CD1c-positive myeloid dendritic cell (primary cell): Measurements from ENCODE around the gene STK39.

ENCODE experiments used
- DNase-seq: peaks from one replicate; pipeline ENCODE4 v3.0.0-alpha.2; 2016; ENCODE audit errors: extremely low spot score

The STK39 gene

DNA sequence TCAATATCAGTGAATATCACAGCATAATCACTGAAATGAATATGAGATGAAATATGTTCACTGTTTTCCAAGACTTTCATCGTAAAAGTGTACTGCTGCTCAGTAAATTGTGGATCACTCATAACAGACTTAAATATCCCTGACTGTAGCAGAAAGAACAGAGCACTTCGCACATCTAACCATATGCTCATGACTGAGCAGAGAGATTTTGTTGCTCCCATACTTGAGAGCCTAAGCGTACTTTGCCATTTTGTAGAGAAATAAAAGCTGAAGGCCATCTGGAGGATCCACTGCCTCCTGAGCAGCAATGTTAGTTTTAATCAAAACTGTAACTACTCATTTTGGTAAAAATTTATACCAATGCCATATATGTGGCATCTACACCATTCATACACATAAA lies 243.5 kb downstream of the STK39 start:
- DNase-seq = no peak

DNA sequence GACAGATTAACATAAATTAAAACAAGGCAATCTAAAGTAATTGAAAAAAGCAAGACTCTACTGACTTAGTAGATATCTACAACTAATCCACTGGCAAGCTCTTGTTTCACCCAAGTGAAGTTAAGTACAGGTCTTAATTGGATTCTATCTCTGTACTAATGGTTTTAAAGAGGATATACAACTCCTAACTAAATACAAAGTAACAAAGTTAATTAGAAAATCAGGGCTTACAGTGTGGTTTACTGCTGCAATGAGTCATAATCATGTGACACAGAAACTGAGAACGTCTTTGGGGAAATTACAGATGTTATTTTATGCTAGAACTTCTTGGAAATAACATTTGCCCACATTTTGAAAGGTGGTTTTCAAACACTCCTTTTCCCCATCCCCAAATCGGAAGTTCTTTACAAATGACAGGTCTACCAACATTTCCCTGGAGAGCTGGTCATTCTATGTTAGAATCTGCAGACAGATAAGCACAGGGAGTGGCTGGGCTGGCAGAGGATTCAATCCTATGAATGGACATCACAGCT lies 245.3 kb downstream of the STK39 start:
- peak; percentile 35 for DNase-seq

DNA sequence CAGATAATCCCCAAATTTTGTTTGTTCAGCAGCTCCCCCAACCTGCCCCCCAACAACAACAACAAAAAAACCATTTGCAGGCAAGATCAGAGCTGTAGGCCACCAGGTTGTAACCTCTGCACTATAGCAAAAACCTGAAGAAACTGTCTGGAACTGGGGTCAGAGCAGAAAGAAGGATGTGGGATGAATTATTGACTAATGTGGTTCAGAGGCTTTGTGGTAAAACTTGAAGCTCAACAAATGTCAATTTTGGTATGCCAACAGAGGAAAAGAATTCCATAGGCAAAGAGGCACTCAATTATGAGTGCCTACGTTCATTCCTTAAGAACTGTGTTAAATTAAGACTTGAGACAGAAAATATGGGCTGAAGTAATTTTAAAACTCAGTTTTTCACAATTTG lies 255.1 kb downstream of the STK39 start:
- DNase-seq = no peak

DNA sequence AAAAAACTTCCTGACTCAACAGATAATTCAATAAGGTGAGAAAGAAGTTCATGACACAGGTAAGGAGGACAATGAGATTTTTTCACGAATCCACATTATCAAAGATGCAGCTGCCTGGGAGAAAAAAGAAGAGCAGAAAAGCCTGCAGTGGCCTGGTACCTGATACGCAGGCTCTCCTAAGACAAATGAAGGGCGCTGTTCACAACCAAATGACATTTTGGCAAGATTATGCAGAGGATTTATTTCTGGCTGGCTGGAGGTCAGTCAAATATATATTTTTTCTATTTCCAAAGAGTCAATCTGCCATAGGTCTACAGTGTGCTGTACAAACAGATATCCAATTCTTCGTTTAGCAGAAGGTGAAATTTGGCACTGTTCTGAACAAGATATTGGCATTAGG lies 257.3 kb downstream of the STK39 start:
- no peak for DNase-seq

DNA sequence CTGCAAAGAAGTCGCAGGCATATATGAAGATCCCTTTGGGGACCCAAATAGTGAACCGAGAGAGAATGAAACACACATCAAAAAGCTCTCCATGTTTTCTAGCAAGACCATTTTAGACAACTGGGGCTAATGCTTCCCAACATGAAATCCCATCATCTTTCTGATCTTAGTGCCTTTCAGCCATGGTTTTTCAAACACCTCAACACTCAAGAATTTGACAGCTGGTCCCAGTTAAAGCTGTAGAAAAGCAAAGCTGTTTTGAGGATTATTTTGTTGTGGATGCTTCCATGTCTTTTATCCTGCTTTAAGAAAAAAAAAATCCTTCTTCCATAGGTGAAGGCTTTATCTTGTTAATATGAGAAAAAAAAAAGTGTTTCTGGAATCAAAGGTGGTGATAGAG lies 259.1 kb downstream of the STK39 start:
- DNase-seq = no peak

DNA sequence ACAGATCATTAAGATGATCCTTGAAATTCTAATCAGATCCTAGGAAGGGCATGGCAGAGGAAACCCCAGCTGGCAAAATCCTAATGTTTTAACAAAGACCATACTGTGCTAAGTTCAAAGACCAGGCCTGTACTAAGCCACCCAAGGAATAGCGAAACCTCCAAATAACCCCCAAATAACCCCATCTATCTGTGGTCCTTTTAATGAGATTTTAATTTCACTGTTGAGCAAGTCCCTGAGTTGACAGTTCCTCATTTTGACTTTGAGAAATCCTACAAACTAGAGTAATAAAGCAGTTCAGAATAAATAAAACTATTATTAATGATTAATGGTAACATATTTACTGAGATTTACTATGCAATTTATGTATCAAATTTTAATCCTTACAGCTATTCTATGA lies 259.8 kb downstream of the STK39 start:
- no peak for DNase-seq

DNA sequence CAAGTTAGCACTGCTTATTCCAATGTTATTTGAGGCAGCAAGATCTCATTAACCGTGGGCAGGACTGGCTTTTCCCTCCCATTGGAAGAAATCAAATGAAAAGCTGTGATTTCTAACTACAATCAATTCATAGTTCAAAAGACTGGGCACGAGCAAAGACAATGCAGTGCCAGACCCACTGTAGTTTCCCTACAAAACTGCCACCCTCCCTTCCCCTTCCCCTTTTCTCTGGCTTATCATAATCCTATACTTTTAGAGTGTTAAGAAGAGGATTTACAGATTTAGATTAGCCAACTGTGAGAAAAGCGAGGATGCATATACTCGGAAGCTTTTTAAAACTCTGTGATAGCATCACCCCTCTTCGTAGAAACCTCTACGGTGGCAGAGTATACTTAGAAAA lies 260.4 kb downstream of the STK39 start:
- DNase-seq = no peak

DNA sequence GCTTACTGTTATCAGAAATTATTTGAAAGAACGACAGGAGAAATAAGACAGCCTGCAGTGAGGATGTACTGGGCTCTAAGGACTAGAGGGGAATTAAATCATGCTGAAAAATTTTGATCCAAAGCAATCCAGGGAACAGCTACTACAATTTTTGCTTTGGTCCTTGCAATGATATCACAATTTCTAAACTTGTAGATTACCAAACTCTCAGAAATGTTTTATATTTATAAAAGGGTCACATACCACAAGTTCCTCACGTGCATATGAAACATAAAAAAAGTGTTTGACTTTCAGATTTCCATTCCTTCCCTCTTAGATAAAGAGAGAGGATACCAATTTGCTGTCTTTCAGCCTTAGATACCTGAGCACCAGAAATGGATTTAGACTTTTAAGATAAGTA lies 261.2 kb downstream of the STK39 start:
- DNase-seq = no peak

DNA sequence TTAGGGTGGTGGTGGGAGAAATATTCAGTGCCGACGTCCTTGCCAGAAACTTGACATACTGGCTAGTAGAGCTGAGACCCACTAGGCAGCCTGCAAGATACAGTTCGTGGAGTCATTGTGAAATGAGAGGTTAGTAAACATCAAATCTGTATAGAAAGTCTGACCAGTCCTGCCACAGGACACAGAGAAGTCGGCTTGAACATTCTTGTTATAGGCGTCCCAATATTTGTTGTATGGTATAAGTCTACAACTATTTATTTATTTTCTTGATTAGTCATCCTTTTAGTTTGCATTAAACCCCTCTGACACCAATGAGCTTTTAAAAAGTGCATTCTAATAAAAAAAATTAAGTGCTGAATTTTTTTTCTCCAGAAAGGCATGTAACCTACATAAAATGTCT lies 265.4 kb downstream of the STK39 start:
- DNase-seq = no peak

DNA sequence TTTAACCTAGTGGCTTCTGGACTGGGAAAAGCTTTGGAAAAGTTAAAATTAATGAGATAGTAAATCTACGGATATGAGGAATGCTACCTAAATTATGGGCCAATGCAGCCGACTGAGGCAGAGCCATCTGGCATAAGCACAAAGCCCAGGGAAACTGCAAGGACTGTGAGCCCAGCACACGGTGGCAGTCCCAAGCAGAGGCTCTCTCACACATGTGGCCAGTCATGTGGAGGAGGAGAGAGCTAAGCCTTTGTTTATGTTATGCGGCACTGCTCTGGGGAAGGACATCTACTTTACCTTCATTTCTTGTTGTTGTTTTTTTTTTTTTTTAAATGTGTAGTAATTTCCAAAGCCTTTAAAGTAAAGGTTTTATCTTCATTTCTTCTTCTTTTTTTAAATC lies 267.0 kb downstream of the STK39 start:
- no peak for DNase-seq

DNA sequence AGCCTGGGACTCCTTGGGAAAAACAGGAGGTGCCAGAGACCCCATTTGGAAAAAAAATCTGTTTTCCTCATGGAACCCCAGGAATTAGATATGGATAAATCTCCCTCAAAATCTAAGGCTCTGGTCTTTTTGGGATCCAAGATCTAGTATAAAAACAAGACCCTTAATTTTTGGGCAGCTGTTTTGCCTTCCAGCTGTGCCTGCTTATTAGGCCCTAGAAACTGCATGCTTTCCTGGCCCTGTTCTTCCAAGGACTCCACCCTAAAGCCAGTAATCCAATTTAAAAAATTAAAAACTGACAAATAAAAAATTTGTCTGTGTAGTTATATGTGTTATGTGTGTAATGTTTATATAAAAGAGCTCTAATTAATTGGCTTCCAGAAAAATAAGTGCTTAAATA lies 274.6 kb downstream of the STK39 start:
- DNase-seq = no peak

DNA sequence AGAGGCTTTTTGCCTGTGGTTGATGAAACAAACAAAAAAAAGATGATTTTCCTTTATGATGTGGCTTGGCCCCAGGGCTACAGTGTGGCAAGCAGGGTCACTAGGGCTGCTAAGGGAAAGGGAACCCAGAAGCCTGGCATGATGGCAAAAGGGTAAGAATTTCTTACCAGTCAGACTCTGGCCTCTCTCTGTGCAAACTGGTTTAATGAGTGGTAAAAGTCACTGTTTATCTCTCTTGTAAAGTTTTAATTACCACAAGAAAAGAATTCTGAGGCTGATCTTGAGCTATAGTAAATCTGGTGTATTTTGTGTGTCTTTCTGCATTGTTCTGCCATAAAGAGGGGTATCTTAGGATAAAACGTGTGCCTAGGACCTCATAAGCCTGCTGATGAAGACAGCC lies 275.4 kb downstream of the STK39 start:
- DNase-seq = no peak

DNA sequence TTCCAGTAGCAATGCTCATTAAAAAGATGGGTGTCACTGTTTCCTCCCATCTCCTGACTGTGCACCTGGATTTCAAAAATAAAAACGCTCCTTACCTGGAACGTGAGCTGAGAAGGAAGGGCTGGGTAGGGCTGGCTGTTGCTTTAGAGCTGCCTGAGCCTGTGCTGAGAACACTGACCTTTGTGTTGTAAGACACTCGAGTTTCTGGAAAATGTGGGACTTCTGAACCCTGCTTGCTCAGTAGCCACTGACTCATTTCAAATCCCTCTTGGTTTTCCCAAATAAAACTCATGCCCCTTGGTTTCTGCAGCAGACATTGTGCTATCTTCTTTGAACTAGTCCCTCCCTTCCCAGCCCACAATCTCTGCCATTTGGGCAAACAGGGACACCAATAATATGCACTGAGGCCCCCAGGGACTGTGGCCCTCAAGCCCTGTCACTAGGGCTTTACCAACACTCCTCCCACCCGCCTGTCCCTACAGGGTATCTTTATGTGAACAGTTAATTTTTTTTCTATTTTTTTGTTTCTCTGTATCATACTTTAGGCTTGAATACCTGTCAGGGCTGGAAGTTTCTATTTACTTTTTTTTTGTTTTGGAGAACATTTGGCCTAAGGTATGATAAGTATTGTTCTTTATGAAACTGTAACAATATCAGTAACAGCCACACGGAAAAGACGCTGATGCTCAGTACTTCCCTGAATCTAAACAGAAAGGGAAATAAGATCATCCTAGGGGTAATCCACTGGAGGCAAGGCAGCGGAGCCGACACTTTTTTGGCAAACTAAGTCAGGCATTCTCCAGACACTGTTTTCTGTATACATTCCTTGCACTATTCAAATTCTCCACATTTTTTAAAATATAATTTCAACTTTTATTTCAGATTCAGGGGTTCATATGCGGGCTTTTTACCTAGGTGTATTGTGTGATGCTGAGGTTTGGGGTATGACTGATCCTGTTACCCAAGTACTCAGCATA lies 280.2 kb downstream of the STK39 start:
- no peak for DNase-seq

DNA sequence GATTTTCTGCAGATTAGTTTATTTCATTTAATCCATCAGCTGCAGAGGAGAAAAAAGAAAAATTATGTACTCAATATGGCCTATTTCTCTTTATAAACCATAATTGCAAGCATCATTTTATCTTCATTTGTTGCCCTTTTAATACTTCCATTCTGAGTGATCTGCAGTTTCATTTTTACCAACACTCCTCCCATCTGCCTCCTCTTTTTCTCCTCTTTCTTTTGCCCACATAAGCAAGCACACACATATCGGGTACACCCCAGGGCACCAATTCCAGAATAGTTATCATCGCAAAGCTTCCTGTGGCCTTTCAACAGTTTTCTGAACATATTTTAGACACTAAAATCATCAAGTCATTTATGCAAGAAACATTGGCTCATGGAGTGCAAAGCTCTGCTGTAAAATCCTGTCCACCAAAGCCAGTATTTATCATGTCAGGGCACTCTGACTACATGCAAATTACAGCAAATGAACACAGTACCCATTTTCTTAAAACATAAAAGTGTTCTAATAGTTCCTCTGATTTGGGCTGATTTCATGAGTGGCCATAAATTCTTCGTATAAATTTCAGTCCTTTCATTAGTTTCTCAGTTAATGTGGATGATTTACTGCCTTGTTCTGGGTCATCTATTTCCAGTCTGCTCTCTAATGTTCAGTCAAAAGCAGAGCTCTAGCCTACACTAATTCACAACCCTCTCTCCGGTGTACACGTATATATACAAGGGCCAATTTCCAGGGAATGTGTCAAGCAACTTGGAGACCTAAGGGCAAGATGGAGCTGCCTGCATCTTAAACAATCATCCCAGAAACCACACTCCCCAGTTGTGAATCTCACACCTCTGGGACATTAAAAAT lies 281.3 kb downstream of the STK39 start:
- DNase-seq = no peak

DNA sequence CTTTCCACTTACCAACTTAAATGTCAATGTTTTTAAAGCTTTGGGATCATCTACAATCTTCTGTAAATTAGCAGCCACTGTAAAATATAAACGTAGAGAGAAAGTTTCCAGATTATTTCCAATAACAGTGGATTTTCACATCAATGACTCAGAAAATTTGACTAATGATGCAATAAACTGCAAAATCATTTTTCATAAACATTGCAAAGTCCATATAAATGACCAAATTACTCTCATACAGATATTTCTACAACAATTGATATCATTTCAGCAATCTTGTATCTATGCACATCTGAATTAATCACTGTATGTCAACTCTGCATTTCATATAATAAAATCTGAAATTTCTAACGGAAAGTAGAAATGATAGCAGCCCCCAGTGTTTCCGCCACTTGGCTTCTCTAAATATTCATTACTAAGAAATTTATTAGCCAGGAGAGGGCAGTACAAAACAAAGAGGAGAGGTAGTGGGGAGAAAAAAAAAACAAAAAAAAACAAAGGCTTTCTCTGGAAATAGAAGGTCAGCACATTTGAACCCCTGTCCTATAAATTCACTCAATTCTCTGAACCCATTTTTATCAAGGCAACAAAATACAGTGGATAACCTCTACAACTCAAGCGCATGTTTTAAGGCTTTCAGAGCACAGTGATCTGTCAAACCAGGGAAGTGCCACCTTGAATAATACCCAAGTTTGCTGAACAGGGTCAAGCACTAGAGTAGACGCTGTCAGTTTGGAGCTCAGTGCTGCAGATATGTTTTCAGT lies 282.6 kb downstream of the STK39 start:
- no peak for DNase-seq

DNA sequence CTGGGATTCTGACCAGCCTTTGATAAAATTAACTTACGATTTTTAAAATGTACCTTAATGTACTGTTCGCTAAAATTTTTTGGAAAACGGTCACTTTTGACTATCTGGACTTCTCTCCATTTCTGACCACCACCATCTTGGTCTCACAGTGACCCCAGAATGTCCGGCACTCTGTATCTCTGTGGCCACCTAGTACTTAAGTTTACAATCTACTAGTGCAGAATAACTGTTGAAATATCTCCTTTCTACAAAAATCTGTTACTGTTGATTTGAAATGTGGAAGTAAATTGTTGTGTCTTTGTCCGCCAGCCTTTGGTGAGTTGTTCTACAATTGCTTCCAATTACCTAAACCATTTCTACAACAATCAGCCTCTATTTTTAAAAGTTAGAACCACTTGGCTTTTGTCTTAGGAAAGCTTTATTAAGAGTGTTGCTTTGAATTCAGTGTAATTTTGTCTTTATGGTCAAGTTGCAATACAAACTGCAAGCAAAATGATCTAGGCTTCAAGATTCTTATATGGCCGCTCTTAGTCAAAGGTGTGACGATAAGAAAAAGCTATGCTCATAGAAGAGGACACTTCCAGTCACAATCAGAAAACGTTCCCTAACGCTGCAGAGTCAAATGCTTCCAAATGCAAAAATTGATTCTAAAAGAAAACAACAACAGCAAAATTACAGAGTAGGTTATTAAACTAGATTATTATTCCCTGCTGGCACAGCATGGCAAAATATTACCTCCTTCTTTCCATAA lies 283.3 kb downstream of the STK39 start:
- no peak for DNase-seq

DNA sequence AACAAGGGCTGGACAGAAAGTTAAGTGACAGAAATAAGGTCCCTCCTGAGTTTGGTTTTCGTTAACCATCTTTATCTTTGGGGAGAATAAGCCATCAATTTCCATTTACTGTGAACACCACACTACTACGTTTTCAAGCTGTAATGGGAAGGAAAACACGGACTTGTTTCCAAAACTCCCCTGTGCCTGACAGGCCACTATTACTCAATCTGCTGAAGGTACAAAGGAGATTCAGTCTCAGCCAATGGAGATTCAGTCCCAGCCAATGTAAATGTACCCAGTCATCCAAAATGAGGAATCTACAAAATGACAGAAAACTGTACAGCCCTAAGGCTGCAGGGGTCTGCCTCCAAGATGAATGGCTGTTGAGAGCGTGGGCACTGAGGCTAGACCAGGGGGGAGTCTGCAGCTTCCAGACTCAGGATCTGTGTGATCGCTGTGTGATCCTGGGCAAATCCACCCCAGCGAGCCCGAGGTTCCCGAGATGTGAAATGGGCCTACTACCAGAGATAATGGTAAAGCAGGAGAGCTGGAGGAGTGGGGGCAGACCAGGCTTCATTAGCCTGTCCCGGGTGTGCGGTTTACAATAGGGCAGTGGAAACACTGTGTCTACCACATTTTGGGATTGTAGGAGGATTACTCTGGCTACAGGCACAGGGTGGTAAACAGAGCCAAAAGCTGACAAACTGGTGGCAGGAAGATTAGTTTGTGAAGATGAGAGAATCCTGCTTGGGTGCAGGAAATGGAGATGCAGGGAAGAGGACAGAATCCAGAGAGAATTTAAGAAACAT lies 284.8 kb downstream of the STK39 start:
- no peak for DNase-seq

DNA sequence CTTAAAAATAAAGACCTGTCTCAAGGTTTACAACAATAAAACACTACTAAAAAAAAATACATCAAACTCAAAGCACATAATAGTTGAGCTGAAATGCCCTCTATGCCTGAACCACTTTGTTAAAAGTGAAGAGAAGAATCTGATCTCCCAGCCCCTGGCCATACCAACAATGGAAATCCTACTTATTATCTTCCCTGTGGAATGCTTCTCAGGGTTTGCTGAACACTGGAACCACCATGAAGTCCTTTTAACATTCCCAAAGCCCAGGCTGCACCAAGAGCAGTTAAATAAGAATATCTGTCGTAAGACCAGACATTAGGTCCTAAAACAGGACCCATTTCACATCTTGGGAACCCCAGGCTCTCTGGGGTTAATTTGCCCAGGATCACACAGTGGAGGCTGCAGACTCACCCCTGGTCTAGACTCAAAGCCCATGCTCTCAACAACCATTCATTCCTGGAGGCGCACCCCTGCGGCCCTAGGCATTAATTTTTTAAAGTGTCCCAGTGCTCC lies 285.8 kb downstream of the STK39 start:
- no peak for DNase-seq

DNA sequence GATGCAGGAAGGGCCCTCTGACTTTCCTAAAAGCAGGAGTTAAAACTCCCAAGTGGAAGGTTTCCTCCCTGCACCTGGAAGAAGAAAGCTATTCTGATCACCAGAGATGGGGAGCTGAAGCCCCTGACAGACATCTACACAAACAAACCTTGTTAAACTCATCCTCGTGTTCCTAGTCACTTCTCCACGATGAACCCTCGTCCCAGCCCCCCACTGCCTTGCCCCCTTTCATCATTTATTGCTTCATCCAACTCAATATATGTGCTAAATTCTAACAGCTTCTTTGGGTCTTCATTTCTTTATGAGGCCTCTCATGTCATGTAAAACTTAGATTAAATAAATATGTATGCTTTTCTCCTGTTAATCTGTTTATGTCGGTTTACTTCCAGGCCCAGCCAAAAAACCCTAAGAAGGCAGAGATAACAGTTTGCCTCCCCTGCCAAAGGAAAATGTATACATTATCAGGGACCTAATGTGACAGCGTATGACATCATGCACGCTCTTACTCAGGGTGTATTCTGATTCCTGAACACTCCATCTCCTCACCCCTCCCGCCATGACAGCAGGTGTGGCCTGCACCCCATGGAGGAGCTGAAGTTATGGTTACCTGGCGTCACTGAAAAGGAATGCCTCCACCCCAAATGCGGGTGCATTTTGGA lies 287.2 kb downstream of the STK39 start:
- DNase-seq = no peak

DNA sequence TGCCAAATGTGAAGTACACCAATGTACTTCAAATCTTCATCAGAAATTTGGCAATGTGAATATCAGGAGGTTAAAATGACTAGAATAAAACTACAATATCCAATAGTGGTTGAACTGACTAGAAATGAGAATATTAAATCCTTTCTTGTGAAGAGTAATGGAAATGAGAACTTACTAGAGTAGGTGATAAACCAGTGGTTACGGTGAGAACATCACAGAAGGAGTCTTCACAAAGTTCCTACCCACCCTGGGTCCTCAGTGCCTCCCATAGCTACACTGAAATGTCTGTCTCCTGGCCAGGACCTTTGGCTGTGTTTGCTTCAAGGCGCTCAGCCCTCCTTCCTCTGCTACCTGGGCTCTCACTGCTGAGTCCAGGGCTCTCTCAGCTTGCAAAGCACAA lies 289.7 kb downstream of the STK39 start:
- no peak for DNase-seq
